PC-3 (cell line): ENCODE results near the gene ATP12A.

Source experiments
- CTCF ChIP-seq: fragments of 300-600 bp; sonication (generic); conservative IDR thresholded peaks from 2 replicates; pipeline ENCODE4 v1.5.1; 2017; ENCODE audit warnings: antibody characterized with exemption, low read depth, mild to moderate bottlenecking, low read length
- EZH2 ChIP-seq: fragments of 300-600 bp; sonication (generic); IDR thresholded peaks from one replicate; pipeline ENCODE4 v1.6.1; 2017; ENCODE audit warnings: antibody characterized with exemption, mild to moderate bottlenecking, low read length; ENCODE audit not compliant: unreplicated experiment

DNA sequence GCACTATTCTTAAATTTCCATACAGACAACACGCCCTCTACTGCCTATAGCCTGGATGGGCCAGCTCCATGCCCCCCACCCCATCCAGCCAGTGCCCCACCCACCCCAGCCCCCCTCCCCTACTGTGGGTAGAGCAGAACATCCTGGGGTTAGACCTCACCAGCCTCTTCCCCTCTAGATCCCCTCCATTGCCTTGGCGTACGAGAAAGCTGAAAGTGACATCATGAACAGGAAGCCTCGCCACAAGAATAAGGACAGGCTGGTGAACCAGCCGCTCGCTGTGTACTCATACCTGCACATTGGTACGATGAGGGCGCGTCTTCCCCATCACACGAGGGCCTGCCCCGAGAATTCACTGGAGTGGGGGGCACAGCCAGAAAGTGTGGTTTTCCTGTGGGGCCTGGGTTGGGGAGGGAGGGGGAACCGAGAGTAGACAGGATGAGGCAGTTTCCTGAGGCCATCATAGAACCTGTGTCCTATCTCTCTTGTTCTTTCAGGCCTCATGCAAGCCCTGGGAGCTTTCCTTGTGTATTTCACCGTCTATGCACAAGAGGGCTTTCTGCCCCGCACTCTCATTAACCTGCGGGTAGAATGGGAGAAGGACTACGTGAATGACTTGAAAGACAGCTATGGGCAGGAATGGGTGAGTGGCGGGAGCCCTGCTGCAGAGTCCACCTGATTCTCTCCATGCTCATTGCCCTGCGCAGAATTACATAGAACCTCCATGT is 29.1 kb downstream of the ATP12A start:
- TF ChIP-seq CTCF (no peak), EZH2 (no peak)
